ENCODE data around the gene CDKN2AIPNL. TPM values are rescaled to one million over a fixed set of nuclear protein-coding genes. Genes with fewer than 3 reads are reported as not detected.
A peak's percentile ranks its signal among the peaks of the same experiment; 100 is the strongest.

The CDKN2AIPNL gene
- total and polyA plus RNA-seq, 2 of the 4 experiments (the other 2 are of a cell fraction), result 14.0 to 18.1 TPM

- H2AFZ ChIP-seq (replicated peaks; ENCODE audit: low read length, poor library complexity), result peak overlapping the region; percentile 33
- H2BK20ac ChIP-seq (ENCODE audit: low read depth, low read length), result no peak overlapping the region
- no peak overlapping the region for H3K18ac ChIP-seq (ENCODE audit: low read depth, low read length)
- no TSS peak for BruUV-seq (replicated peaks)
- no peak for ATAC-seq (ENCODE audit: low read depth)
- H3K9me3 ChIP-seq (ENCODE audit: control insufficient read depth, insufficient read depth, low read length), result no peaks in the 10 kb centered on the region
- no peak overlapping the region for H3K9ac ChIP-seq (ENCODE audit: low read depth, low read length)
- peaks cover 16% of the 10 kb centered on the region for H3K9me1 ChIP-seq (ENCODE audit: insufficient read depth, low read length)
- H2BK15ac ChIP-seq (ENCODE audit: low read depth, low read length), result no peak overlapping the region
- DNase-seq, result no peak
- no CpG with 5 or more reads among the region's 1 CpG for WGBS, 2 experiments (ENCODE audit: extremely low coverage in 2 of 2, insufficient read length in 1 of 2)
- no peak overlapping the region for H4K5ac ChIP-seq (ENCODE audit: low read depth, low read length)
- H2BK120ac ChIP-seq (ENCODE audit: low read depth, low read length), result 0 out of 2 replicates have a peak overlapping the region, but pooled peaks have one; percentile 17
- H4K91ac ChIP-seq (ENCODE audit: insufficient read depth, low read depth, low read length), result no peak overlapping the region
- no peak overlapping the region for H3K14ac ChIP-seq (replicated peaks; ENCODE audit: low read depth, low read length)
- in situ Hi-C loops (cut with MboI; ENCODE audit: low sequenced_read_pairs) (no loop called here), intact Hi-C loops (cut with micrococcal nuclease) (no loop called here), dilution Hi-C loops (cut with HindIII; ENCODE audit: low sequenced_read_pairs, unreplicated experiment) (no loop called here)
- H4K8ac ChIP-seq (ENCODE audit: low read depth in 2 of 2, low read length in 2 of 2), result no peak overlapping the region
- H3K56ac ChIP-seq (ENCODE audit: extremely low read depth, insufficient read depth, low read length), result no peak overlapping the region
- peak overlapping the region; percentile 27; the same call in 1 of the 2 replicates for H2AK5ac ChIP-seq (ENCODE audit: low read depth, low read length)
- no peak overlapping the region for H3K23ac ChIP-seq (ENCODE audit: low read depth, low read length)
- H4K20me1 ChIP-seq (ENCODE audit: insufficient read depth, low read length), result no peaks in the 10 kb centered on the region
- H3K27me3 ChIP-seq (ENCODE audit: control insufficient read depth, insufficient read depth, low read length), result no peaks in the 10 kb centered on the region
- POLR2A ChIA-PET (ENCODE audit: unreplicated experiment), result no interaction called here
- CTCF ChIA-PET, result no interaction called here
- H2BK5ac ChIP-seq (ENCODE audit: low read depth, low read length, poor library complexity, severe bottlenecking), result no peak overlapping the region
- H3K4me1 ChIP-seq (ENCODE audit: control insufficient read depth, insufficient read depth, low read length), result peaks cover 12% of the 10 kb centered on the region
- no peaks in the 10 kb centered on the region for H3K36me3 ChIP-seq (ENCODE audit: control insufficient read depth, insufficient read depth, low read length)
- peak overlapping the region; percentile 76 for H2AK9ac ChIP-seq (replicated peaks; ENCODE audit: low read depth, low read length, poor library complexity)
- H3K4me2 ChIP-seq (ENCODE audit: low read depth, low read length), result no peak overlapping the region
- no peak overlapping the region for H3K4me3 ChIP-seq (ENCODE audit: insufficient read depth, low read depth, low read length)
- H3K4ac ChIP-seq (ENCODE audit: low read depth, low read length), result no peak overlapping the region
- TF ChIP-seq ELK1 (IDR thresholded peaks at IDR 0.05; ENCODE audit: borderline replicate concordance, low read depth, low read length) (no peak), RCOR1 (IDR thresholded peaks at IDR 0.05; ENCODE audit: insufficient replicate concordance, low read length) (no peak), MAZ (IDR thresholded peaks at IDR 0.05; ENCODE audit: borderline replicate concordance, low read depth, low read length) (no peak), RAD21 (IDR thresholded peaks at IDR 0.05; ENCODE audit: low read length) (no peak), CHD1 (IDR thresholded peaks at IDR 0.05; ENCODE audit: low read depth, low read length) (no peak), BHLHE40 (IDR thresholded peaks at IDR 0.05; ENCODE audit: low read depth, low read length) (no peak), CEBPB (IDR thresholded peaks at IDR 0.05; ENCODE audit: low read depth, low read length) (no peak), POLR2A (IDR thresholded peaks at IDR 0.05; ENCODE audit: low read depth, low read length) (no peak), USF2 (IDR thresholded peaks at IDR 0.05; ENCODE audit: low read depth, low read length) (no peak), RFX5 (IDR thresholded peaks at IDR 0.05; ENCODE audit: low read depth, low read length) (no peak), FOS (IDR thresholded peaks at IDR 0.05; ENCODE audit: low read depth, low read length) (no peak), MXI1 (IDR thresholded peaks at IDR 0.05; ENCODE audit: borderline replicate concordance, low read depth, low read length) (no peak), MAFK (IDR thresholded peaks at IDR 0.05; ENCODE audit: low read depth, low read length) (no peak)
- TF ChIP-seq, protein P1, sequence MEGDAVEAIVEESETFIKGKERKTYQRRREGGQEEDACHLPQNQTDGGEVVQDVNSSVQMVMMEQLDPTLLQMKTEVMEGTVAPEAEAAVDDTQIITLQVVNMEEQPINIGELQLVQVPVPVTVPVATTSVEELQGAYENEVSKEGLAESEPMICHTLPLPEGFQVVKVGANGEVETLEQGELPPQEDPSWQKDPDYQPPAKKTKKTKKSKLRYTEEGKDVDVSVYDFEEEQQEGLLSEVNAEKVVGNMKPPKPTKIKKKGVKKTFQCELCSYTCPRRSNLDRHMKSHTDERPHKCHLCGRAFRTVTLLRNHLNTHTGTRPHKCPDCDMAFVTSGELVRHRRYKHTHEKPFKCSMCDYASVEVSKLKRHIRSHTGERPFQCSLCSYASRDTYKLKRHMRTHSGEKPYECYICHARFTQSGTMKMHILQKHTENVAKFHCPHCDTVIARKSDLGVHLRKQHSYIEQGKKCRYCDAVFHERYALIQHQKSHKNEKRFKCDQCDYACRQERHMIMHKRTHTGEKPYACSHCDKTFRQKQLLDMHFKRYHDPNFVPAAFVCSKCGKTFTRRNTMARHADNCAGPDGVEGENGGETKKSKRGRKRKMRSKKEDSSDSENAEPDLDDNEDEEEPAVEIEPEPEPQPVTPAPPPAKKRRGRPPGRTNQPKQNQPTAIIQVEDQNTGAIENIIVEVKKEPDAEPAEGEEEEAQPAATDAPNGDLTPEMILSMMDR (conservative IDR thresholded peaks at IDR 0.05; ENCODE audit: low read depth, low read length), result no peak
- H3K79me1 ChIP-seq (ENCODE audit: low read depth in 1 of 2, low read length in 2 of 2), result no peaks in the 10 kb centered on the region
- no peak overlapping the region for H3K27ac ChIP-seq (ENCODE audit: insufficient read depth, low read length)
Measured at GRCh38 chr5:134459491-134459890, 47.8 kb upstream of the CDKN2AIPNL start.
